AG04450 (cell line): ENCODE measurements around the gene MCM9. TPM values are rescaled to one million over a fixed set of nuclear protein-coding genes. Genes with fewer than 3 reads are reported as not detected.

Experiments
- CTCF ChIA-PET: fragments of 300-600, 350-600 bp; formaldehyde crosslinking; extraction: SDS; loops from one replicate; lab custom pipeline; 2022; ENCODE audit warnings: antibody characterized with exemption, inconsistent platforms; lab: Charles Lee
- POLR2A ChIA-PET: fragments of 350-600 bp; formaldehyde crosslinking; extraction: SDS; loops from one replicate; lab custom pipeline; 2021; ENCODE audit warnings: antibody characterized with exemption, inconsistent platforms; lab: Yijun Ruan, JAX
- DNase-seq: peaks from one replicate; pipeline ENCODE4 v3.0.0-alpha.2; 2011; ENCODE audit warnings: low read depth, low spot score
- H3K27ac ChIP-seq: one replicate; pipeline ENCODE4 v1.5.1; 2012; ENCODE audit warnings: low read depth, low read length, control low read depth
- H3K27me3 ChIP-seq: one replicate; pipeline ENCODE4 v1.6.0; 2012; ENCODE audit warnings: low read length; ENCODE audit not compliant: control insufficient read depth, insufficient read depth
- H3K4me3 ChIP-seq: 2 replicates; pipeline ENCODE4 v1.5.1; 2011; ENCODE audit warnings: mild to moderate bottlenecking, low read depth, low read length, control low read depth
- H3K9me3 ChIP-seq: 2 replicates; pipeline ENCODE4 v1.5.1; 2012; ENCODE audit warnings: low read length; ENCODE audit not compliant: control insufficient read depth, insufficient read depth
- polyA plus RNA-seq: library from polyadenylated mRNA; depleted of rRNA; stranded (reverse); fragments of >200 nt; gene quantifications from 2 replicates; pipeline ENCODE4 v1.2.3, GENCODE V29; 2011
- TF ChIP-seq, protein P1 (sequence below): IDR thresholded peaks from 2 replicates; pipeline ENCODE4 v1.5.1; 2011; ENCODE audit warnings: low read depth, low read length, control low read depth, inconsistent platforms

MCM9 gene
- polyA plus RNA-seq, 1 experiment, result 2.2 TPM

DNA sequence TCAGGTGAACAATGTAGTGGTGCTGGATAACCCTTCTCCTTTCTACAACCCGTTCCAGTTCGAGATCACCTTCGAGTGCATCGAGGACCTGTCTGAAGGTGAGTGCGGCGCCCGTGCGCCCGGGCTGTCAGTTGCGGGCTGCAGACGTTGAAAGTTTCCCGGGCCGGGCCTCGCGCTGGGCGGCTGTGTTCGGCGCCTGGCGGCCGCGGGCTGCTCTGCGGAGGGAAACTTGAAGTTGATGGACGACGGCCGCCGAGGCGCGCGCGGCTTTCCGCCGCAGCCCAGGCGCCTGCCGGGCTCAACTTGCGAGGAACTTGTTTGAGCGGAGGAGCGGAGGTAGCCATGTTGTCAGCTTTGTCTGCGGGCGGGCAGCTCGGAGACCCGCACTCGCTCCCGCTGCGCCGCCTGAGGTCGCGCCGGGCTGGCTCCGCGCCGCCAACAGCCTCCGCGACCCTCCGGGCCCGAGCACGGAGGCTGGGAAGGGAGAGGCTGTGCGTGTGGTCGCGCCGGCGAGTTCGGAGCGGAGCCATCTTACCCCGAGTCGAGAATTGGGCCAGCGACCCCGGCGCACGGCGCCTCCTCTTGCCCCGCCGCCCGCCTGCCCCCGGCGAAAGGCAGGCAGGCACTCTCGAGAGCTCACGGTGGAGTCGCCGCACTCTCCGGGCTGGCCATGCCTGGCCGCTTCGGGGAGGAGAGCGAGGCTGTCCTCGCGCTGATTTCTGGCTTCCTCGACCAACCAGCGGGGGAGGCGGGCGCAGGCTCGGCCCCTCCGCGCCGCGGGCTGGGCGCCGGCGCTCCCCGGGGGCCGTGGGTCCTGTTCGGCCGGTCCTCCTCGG lies 40.3 kb downstream of the MCM9 start:
- ChIA-PET POLR2A (interaction anchor here (0.6 kb wide), 1 partner anchor 303 kb away, joined by 3 read pairs; no protein-coding TSS in a partner anchor), CTCF (interaction anchor here (0.6 to 1.6 kb wide), 11 partner anchors 11 to 901 kb away, joined by 3 to 8 read pairs (median 3); no protein-coding TSS in a partner anchor)
- Histone ChIP-seq H3K9me3 (peaks cover 3% of the 10 kb centered on the region; the same call in 1 of the 2 replicates), H3K4me3 (peak overlapping the region; percentile 85), H3K27me3 (no peaks in the 10 kb centered on the region), H3K27ac (peak overlapping the region; percentile 74)
- TF ChIP-seq, protein P1, sequence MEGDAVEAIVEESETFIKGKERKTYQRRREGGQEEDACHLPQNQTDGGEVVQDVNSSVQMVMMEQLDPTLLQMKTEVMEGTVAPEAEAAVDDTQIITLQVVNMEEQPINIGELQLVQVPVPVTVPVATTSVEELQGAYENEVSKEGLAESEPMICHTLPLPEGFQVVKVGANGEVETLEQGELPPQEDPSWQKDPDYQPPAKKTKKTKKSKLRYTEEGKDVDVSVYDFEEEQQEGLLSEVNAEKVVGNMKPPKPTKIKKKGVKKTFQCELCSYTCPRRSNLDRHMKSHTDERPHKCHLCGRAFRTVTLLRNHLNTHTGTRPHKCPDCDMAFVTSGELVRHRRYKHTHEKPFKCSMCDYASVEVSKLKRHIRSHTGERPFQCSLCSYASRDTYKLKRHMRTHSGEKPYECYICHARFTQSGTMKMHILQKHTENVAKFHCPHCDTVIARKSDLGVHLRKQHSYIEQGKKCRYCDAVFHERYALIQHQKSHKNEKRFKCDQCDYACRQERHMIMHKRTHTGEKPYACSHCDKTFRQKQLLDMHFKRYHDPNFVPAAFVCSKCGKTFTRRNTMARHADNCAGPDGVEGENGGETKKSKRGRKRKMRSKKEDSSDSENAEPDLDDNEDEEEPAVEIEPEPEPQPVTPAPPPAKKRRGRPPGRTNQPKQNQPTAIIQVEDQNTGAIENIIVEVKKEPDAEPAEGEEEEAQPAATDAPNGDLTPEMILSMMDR, result 0 out of 2 replicates have a peak, but pooled peaks have one; percentile 14
- DNase-seq, result no peak

DNA sequence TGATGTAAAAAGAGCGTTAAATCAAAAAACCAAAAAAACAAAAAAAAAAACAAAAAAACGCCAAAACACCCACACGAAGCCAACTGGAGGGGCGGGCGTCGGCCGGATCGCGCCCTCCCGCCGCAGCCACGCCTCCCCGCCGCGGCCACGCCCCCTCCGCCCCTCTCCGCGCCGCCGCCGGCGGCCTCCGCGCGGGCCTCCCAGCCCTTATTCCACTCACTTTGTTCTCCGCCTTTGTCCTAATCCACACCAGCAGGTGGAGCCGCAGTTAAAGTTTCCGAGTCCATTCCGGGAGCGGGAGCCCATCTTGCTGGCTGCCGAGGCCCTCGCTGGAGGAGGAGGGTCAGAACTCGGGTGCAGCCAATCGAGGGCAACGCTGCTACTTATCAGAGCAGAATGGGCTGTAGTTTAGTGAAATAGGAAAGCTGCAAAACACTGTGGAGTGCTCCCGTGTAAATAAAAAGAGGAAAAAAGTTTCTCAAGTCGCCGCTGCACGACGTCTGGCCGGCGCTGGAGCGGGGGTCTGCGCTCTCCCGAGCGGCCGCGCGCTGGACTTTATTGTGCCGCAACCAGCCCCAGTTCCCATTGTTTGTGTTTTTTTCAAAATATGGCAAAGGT lies 41.0 kb downstream of the MCM9 start, which contains the start of gene ASF1A:
TSS of gene ASF1A (plus strand) at position 346 of the 618 bp plus-strand sequence. CDS start at position 608, 262 bp downstream.
- TF ChIP-seq, protein P1, result peak; percentile 65
- Histone ChIP-seq H3K27ac (peak within 1 kb of the TSS; percentile 85), H3K27me3 (no peaks in the 10 kb centered on the region), H3K4me3 (peak within 1 kb of the TSS; percentile 85), H3K9me3 (peaks cover 3% of the 10 kb centered on the region; the same call in 1 of the 2 replicates)
- CTCF ChIA-PET, result interaction anchor here (0.6 to 1.5 kb wide), 10 partner anchors 10 to 610 kb away, joined by 3 to 8 read pairs (median 3); no protein-coding TSS in a partner anchor
- POLR2A ChIA-PET, result interaction anchor here (1.8 kb wide), 1 partner anchor 18 kb away, joined by 7 read pairs; no protein-coding TSS in a partner anchor
- peak; percentile 96 for DNase-seq

DNA sequence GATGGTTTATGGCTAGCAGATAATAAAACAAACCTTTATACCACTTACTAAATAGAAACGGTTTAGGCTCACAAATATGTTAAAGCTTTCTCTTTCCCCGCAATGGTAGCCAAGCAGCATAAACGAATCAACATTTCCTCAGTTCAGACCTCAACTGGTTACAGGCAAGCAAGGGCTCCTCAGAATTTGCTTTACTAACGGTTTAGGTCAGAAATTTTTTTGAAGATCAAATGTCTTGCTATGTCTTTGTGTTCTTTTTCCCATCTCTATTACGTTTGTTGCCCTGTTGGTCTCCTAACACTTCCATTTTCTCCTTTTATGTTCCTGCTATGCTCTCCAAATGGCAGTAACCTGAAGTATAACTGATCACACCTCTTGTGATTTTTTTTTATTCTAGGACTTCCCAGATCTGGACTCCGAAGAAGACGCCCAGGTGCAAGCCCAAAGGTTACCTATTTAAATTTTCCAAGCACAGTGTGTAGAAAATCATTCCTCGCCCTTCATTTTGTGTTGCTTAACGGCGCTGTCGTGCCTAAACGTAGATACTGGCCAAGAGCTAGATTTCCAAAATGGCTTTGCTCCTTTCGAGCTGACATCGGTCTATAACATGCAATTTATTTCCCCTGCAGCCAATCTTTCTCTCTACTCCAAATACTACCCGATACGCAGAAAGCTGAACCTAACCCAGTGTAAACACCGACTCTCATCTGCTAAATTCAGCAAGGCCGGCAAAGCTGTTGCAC lies 41.7 kb downstream of the MCM9 start:
- no peak for DNase-seq
- CTCF ChIA-PET, result interaction anchor here (1.2 to 1.5 kb wide), 3 partner anchors 92 to 610 kb away, joined by 3 read pairs; no protein-coding TSS in a partner anchor
- Histone ChIP-seq H3K27ac (peak overlapping the region; percentile 85), H3K4me3 (peak overlapping the region; percentile 72), H3K9me3 (peaks cover 3% of the 10 kb centered on the region; the same call in 1 of the 2 replicates), H3K27me3 (no peaks in the 10 kb centered on the region)
- TF ChIP-seq, protein P1, result no peak
- POLR2A ChIA-PET, result interaction anchor here (1.8 kb wide), 1 partner anchor 17 kb away, joined by 7 read pairs; no protein-coding TSS in a partner anchor

DNA sequence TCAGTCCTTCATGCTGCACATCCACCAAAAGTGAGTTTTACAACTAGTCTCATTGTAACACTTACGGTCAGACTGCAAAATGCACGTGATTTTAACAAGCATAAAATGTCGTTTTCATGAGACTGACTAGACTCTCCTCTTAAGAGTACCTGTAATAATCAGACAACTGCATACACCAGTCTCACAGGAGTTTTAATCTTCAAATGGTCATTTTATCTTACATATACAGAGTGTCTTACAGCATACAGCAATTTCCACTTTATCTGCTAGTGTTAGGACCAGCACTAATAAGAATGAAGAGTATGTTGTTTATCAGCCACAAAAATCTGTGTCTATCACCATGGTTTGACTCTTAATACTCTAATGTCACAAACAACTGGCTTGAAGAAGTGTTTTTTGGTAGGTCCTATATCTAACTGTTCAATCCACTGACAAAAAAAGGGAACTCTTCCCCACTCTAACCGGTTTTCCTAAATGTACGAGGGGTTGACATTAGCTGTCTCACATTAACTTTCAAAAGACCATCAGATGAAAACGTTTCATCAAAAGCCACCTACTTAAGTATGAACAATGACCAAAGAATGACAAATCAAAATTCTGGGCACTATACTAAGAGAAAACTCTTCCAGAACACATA lies 42.5 kb downstream of the MCM9 start:
- no peak overlapping the region for H3K27ac ChIP-seq
- no peaks in the 10 kb centered on the region for H3K27me3 ChIP-seq
- DNase-seq, result no peak
- POLR2A ChIA-PET, result interaction anchor here (1.8 kb wide), 1 partner anchor 16 kb away, joined by 7 read pairs; no protein-coding TSS in a partner anchor
- CTCF ChIA-PET, result interaction anchor here (1.5 kb wide), 2 partner anchors 91 to 609 kb away, joined by 3 read pairs; no protein-coding TSS in a partner anchor
- peak overlapping the region; percentile 72 for H3K4me3 ChIP-seq
- TF ChIP-seq, protein P1, result no peak
- H3K9me3 ChIP-seq, result peaks cover 3% of the 10 kb centered on the region; the same call in 1 of the 2 replicates
